Measurements from ENCODE around the gene CCDC85C. TPM values are rescaled to one million over a fixed set of nuclear protein-coding genes. Genes with fewer than 3 reads are reported as not detected.

The CCDC85C gene
- total RNA-seq, 2 experiments from 2014 or later: 6.4 to 15.0 TPM

DNA sequence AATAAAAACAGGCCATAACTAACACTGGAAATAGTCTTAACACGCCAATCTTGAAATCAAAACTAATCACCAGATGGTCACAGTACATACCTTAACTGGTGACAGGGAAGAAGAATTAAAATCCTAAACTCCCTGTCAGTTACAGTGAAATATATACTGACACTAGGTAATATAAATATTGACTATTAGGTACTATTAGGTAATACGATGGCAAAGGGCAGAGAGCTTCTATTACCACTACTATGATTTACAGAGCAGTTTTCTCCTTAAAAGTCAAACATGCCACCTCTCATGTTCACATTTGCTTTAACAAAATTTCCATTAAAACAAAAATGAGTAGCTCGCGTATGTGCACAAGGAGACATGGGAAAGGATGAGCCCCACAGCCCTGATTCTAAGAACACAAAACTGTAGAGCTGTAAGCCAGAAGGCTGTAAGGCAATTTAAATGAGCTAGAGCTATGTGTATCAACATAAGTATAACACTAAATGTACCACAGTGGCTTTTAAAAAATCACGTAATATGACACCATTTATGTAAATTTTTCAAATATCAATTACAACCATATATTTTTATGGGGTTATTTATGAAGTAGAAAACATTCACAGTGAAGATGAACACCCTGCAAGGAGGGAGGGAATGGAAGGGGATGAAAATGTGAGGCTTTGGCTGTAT, 142.5 kb downstream of the CCDC85C start:
- ChIA-PET CTCF (ENCODE audit: unreplicated experiment) (interaction anchor here (0.5 kb wide), 2 partner anchors 143 to 504 kb away, joined by 3 to 4 read pairs; no protein-coding TSS in a partner anchor), POLR2A (interaction anchor here (0.7 to 1.6 kb wide), 3 partner anchors 10 to 33 kb away, joined by 3 to 5 read pairs (median 3); no protein-coding TSS in a partner anchor)
- DNase-seq (ENCODE audit: low spot score): no peak
- Histone ChIP-seq H3K4me2 (ENCODE audit: low read length) (no peak overlapping the region), H3K9me3 (ENCODE audit: low read length) (no peaks in the 10 kb centered on the region), H3K4me3 (ENCODE audit: low read depth, low read length, poor library complexity, severe bottlenecking) (no peak overlapping the region), H3K9me2 (ENCODE audit: insufficient read depth, low read length) (no peaks in the 10 kb centered on the region), H3K36me3 (ENCODE audit: insufficient read depth, low read length) (peaks cover 82% of the 10 kb centered on the region), H4K20me1 (ENCODE audit: insufficient read depth, low read length) (no peaks in the 10 kb centered on the region), H3K79me2 (ENCODE audit: insufficient read depth, low read depth, low read length) (no peaks in the 10 kb centered on the region), H3K4me1 (ENCODE audit: insufficient read depth, low read length, poor library complexity, severe bottlenecking) (no peaks in the 10 kb centered on the region), H3K27ac (ENCODE audit: low read depth, low read length, poor library complexity, severe bottlenecking) (no peak overlapping the region), H2AFZ (ENCODE audit: low read length) (no peak overlapping the region)
- no peak for TF ChIP-seq EZH2phosphoT487 (IDR thresholded peaks at IDR 0.05; ENCODE audit: borderline replicate concordance, low read depth, low read length)
- TF ChIP-seq, protein P1, sequence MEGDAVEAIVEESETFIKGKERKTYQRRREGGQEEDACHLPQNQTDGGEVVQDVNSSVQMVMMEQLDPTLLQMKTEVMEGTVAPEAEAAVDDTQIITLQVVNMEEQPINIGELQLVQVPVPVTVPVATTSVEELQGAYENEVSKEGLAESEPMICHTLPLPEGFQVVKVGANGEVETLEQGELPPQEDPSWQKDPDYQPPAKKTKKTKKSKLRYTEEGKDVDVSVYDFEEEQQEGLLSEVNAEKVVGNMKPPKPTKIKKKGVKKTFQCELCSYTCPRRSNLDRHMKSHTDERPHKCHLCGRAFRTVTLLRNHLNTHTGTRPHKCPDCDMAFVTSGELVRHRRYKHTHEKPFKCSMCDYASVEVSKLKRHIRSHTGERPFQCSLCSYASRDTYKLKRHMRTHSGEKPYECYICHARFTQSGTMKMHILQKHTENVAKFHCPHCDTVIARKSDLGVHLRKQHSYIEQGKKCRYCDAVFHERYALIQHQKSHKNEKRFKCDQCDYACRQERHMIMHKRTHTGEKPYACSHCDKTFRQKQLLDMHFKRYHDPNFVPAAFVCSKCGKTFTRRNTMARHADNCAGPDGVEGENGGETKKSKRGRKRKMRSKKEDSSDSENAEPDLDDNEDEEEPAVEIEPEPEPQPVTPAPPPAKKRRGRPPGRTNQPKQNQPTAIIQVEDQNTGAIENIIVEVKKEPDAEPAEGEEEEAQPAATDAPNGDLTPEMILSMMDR (conservative IDR thresholded peaks at IDR 0.05; ENCODE audit: low read length): no peak
- BruUV-seq (replicated peaks): no TSS peak
- intact Hi-C loops (cut with micrococcal nuclease; ENCODE audit: unreplicated experiment): no loop called here

DNA sequence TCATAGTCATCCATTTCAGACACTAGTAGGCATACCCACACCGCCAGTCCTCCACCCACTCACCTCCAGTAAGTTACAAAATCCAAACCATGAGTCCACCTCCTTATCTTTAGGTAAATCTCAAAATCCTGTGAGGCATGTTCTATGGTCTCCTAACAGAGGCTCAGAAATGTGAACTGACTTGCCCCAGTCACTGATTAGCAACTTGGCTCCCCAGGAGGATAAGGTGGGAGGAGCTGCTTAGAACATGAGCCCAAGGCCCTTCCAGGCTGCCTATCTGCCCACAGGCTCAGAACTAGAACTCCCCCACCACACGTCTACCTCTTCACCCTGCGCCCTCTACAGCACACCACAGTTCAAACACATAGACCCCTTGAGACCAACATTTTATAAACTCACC, 143.2 kb downstream of the CCDC85C start:
- Histone ChIP-seq H3K79me2 (ENCODE audit: insufficient read depth, low read depth, low read length) (no peaks in the 10 kb centered on the region), H3K9me2 (ENCODE audit: insufficient read depth, low read length) (no peaks in the 10 kb centered on the region), H3K9me3 (ENCODE audit: low read length) (no peaks in the 10 kb centered on the region), H3K36me3 (ENCODE audit: insufficient read depth, low read length) (peaks cover 89% of the 10 kb centered on the region), H3K4me1 (ENCODE audit: insufficient read depth, low read length, poor library complexity, severe bottlenecking) (no peaks in the 10 kb centered on the region), H4K20me1 (ENCODE audit: insufficient read depth, low read length) (no peaks in the 10 kb centered on the region), H3K4me2 (ENCODE audit: low read length) (no peak overlapping the region), H2AFZ (ENCODE audit: low read length) (no peak overlapping the region), H3K27ac (ENCODE audit: low read depth, low read length, poor library complexity, severe bottlenecking) (no peak overlapping the region), H3K4me3 (ENCODE audit: low read depth, low read length, poor library complexity, severe bottlenecking) (no peak overlapping the region)
- no peak for DNase-seq (ENCODE audit: low spot score)
- CTCF ChIA-PET (ENCODE audit: unreplicated experiment): no interaction called here
- TF ChIP-seq, protein P1 (conservative IDR thresholded peaks at IDR 0.05; ENCODE audit: low read length): no peak
- no peak for TF ChIP-seq EZH2phosphoT487 (IDR thresholded peaks at IDR 0.05; ENCODE audit: borderline replicate concordance, low read depth, low read length)
- intact Hi-C loops (cut with micrococcal nuclease; ENCODE audit: unreplicated experiment): no loop called here
- BruUV-seq (replicated peaks): no TSS peak
- POLR2A ChIA-PET: interaction anchor here (0.8 to 1.6 kb wide), 2 partner anchors 11 to 13 kb away, joined by 3 to 5 read pairs; no protein-coding TSS in a partner anchor

DNA sequence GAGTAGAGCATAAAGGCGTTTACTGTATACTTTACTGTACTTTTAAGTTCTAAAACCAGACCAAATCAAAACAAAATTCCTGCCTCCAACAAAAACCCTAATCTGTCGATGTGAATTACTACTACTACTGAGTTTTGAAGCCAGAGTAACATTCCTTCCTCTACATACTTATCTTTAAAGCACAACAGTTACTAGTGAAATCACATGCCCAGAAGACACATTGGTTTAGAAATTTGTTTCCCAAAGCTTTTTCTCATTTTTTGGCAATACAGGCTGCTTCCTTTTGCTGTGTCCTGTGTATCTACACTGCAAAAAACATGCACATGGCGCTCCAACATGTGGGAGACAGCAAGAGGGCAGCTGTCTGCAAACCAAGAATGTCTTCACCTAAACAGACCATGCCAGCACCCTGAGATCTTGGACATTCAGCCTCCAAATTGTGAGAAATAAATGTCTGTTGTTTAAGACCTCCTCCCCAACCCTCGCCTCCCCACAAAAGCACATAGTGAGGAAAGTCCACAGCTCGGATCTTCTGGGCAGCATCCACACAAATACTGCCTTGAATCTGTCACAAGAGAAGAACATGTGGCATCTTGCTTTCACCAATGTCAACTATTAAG, 144.4 kb downstream of the CCDC85C start:
- ChIA-PET POLR2A (interaction anchor here (0.7 kb wide), 1 partner anchor 41 kb away, joined by 3 read pairs; no protein-coding TSS in a partner anchor), CTCF (ENCODE audit: unreplicated experiment) (no interaction called here)
- intact Hi-C loops (cut with micrococcal nuclease; ENCODE audit: unreplicated experiment): no loop called here

More for the DNA sequence above, 144.4 kb downstream of the CCDC85C start:
- Histone ChIP-seq H3K36me3 (ENCODE audit: insufficient read depth, low read length) (peaks cover 89% of the 10 kb centered on the region), H2AFZ (ENCODE audit: low read length) (no peak overlapping the region), H3K4me2 (ENCODE audit: low read length) (no peak overlapping the region), H3K4me1 (ENCODE audit: insufficient read depth, low read length, poor library complexity, severe bottlenecking) (no peaks in the 10 kb centered on the region), H3K9me3 (ENCODE audit: low read length) (no peaks in the 10 kb centered on the region), H3K9me2 (ENCODE audit: insufficient read depth, low read length) (no peaks in the 10 kb centered on the region), H3K27ac (ENCODE audit: low read depth, low read length, poor library complexity, severe bottlenecking) (no peak overlapping the region), H3K4me3 (ENCODE audit: low read depth, low read length, poor library complexity, severe bottlenecking) (no peak overlapping the region), H4K20me1 (ENCODE audit: insufficient read depth, low read length) (no peaks in the 10 kb centered on the region), H3K79me2 (ENCODE audit: insufficient read depth, low read depth, low read length) (no peaks in the 10 kb centered on the region)
- BruUV-seq (replicated peaks): no TSS peak
- DNase-seq (ENCODE audit: low spot score): no peak
- TF ChIP-seq, protein P1 (conservative IDR thresholded peaks at IDR 0.05; ENCODE audit: low read length): no peak
- no peak for TF ChIP-seq EZH2phosphoT487 (IDR thresholded peaks at IDR 0.05; ENCODE audit: borderline replicate concordance, low read depth, low read length)

Data from OCI-LY7 (cell line).